Measurements from ENCODE around the gene KRT78.
"Not testable (repeated sequence)": the region's sequence is repeated elsewhere in the genome, so short reads cannot be mapped to it uniquely, and the experiment has no call there.

KRT78 gene

GRCh38 chr12:52796429-52796794 is 52.4 kb downstream of the KRT78 start:
- Histone ChIP-seq H2AK5ac (ENCODE audit: low read length, severe bottlenecking) (no peak overlapping the region), H3K27me3 (ENCODE audit: control insufficient read depth in 1 of 2, insufficient read depth in 1 of 2, low read length in 2 of 2) (peaks cover 8 to 22% of the 10 kb centered on the region in 2 experiments), H3K4me1 (ENCODE audit: control insufficient read depth, insufficient read depth, low read depth, low read length) (peaks cover 8% of the 10 kb centered on the region), H3K36me3 (ENCODE audit: control insufficient read depth in 1 of 2, insufficient read depth in 2 of 2, low read depth in 1 of 2, low read length in 2 of 2) (no peaks in the 10 kb centered on the region), H3K18ac (ENCODE audit: low read depth in 1 of 2, low read length in 2 of 2) (no peak overlapping the region), H3K9ac (ENCODE audit: low read length) (no peak overlapping the region), H2BK120ac (ENCODE audit: low read depth, low read length) (no peak overlapping the region), H3K4me3 (ENCODE audit: insufficient read depth in 1 of 2, low read depth in 1 of 2, low read length in 2 of 2) (no peak overlapping the region), H3K4me2 (ENCODE audit: low read length, poor library complexity, severe bottlenecking) (no peak overlapping the region), H3K27ac (ENCODE audit: low read length, poor library complexity, severe bottlenecking) (no peak overlapping the region), H3K79me1 (replicated peaks; ENCODE audit: low read length, poor library complexity, severe bottlenecking) (no peaks in the 10 kb centered on the region), H4K8ac (ENCODE audit: low read length) (no peak overlapping the region), H3K4ac (ENCODE audit: low read depth in 1 of 2, low read length in 2 of 2) (no peak overlapping the region), H2BK5ac (ENCODE audit: low read depth, low read length, poor library complexity, severe bottlenecking) (no peak overlapping the region), H2BK15ac (ENCODE audit: low read depth, poor library complexity, severe bottlenecking) (no peak overlapping the region), H3K9me3 (ENCODE audit: control insufficient read depth, low read length) (no peaks in the 10 kb centered on the region), H3K23ac (ENCODE audit: low read length in 2 of 2) (no peak overlapping the region), H2BK12ac (ENCODE audit: low read length in 2 of 2) (no peak overlapping the region), H2AFZ (ENCODE audit: low read depth, low read length) (no peak overlapping the region), H3K14ac (ENCODE audit: low read length in 2 of 2) (no peak overlapping the region), H4K91ac (ENCODE audit: low read length) (no peak overlapping the region)
- 95% methylated on average over 3 of the region's 3 CpGs for WGBS
- DNase-seq, result no peak

GRCh38 chr12:52795694-52796428 is 52.9 kb downstream of the KRT78 start, which contains the start of gene KRT3:
TSS of gene KRT3 (minus strand) at chr12:52796117. CDS start at chr12:52796042, 75 bp downstream.
- Histone ChIP-seq H2AFZ (ENCODE audit: low read depth, low read length) (no peak within 1 kb of the TSS), H3K36me3 (ENCODE audit: control insufficient read depth in 1 of 2, insufficient read depth in 2 of 2, low read depth in 1 of 2, low read length in 2 of 2) (no peaks in the 10 kb centered on the region), H3K27me3 (ENCODE audit: control insufficient read depth in 1 of 2, insufficient read depth in 1 of 2, low read length in 2 of 2) (peaks cover 8 to 28% of the 10 kb centered on the region in 2 experiments), H2BK12ac (ENCODE audit: low read length in 2 of 2) (no peak within 1 kb of the TSS), H3K4ac (ENCODE audit: low read depth in 1 of 2, low read length in 2 of 2) (no peak within 1 kb of the TSS), H3K9ac (ENCODE audit: low read length) (no peak within 1 kb of the TSS), H3K18ac (ENCODE audit: low read depth in 1 of 2, low read length in 2 of 2) (no peak within 1 kb of the TSS), H2BK15ac (ENCODE audit: low read depth, poor library complexity, severe bottlenecking) (no peak within 1 kb of the TSS), H4K8ac (ENCODE audit: low read length) (no peak within 1 kb of the TSS), H4K91ac (ENCODE audit: low read length) (no peak within 1 kb of the TSS), H3K4me2 (ENCODE audit: low read length, poor library complexity, severe bottlenecking) (no peak within 1 kb of the TSS), H3K14ac (ENCODE audit: low read length in 2 of 2) (no peak within 1 kb of the TSS), H3K79me1 (replicated peaks; ENCODE audit: low read length, poor library complexity, severe bottlenecking) (no peaks in the 10 kb centered on the region), H2AK5ac (ENCODE audit: low read length, severe bottlenecking) (no peak within 1 kb of the TSS), H3K4me3 (ENCODE audit: insufficient read depth in 1 of 2, low read depth in 1 of 2, low read length in 2 of 2) (no peak within 1 kb of the TSS), H3K9me3 (ENCODE audit: control insufficient read depth, low read length) (no peaks in the 10 kb centered on the region), H3K4me1 (ENCODE audit: control insufficient read depth, insufficient read depth, low read depth, low read length) (peaks cover 8% of the 10 kb centered on the region), H3K27ac (ENCODE audit: low read length, poor library complexity, severe bottlenecking) (no peak within 1 kb of the TSS), H2BK120ac (ENCODE audit: low read depth, low read length) (no peak within 1 kb of the TSS), H2BK5ac (ENCODE audit: low read depth, low read length, poor library complexity, severe bottlenecking) (no peak within 1 kb of the TSS), H3K23ac (ENCODE audit: low read length in 2 of 2) (no peak within 1 kb of the TSS)
- 86% methylated on average over 17 of the region's 17 CpGs for WGBS
- no peak for DNase-seq

- H3K14ac ChIP-seq (ENCODE audit: low read length in 2 of 2); H3K4me1 ChIP-seq (ENCODE audit: control insufficient read depth, insufficient read depth, low read depth, low read length); H3K4me3 ChIP-seq (ENCODE audit: insufficient read depth in 1 of 2, low read depth in 1 of 2, low read length in 2 of 2); H3K36me3 ChIP-seq (ENCODE audit: control insufficient read depth in 1 of 2, insufficient read depth in 2 of 2, low read depth in 1 of 2, low read length in 2 of 2); H3K4me2 ChIP-seq (ENCODE audit: low read length, poor library complexity, severe bottlenecking); H2BK5ac ChIP-seq (ENCODE audit: low read depth, low read length, poor library complexity, severe bottlenecking); H4K91ac ChIP-seq (ENCODE audit: low read length); H3K18ac ChIP-seq (ENCODE audit: low read depth in 1 of 2, low read length in 2 of 2); H3K4ac ChIP-seq (ENCODE audit: low read depth in 1 of 2, low read length in 2 of 2); H3K27ac ChIP-seq (ENCODE audit: low read length, poor library complexity, severe bottlenecking); H3K9ac ChIP-seq (ENCODE audit: low read length); H2BK12ac ChIP-seq (ENCODE audit: low read length in 2 of 2); H3K23ac ChIP-seq (ENCODE audit: low read length in 2 of 2); H3K9me3 ChIP-seq (ENCODE audit: control insufficient read depth, low read length); H4K8ac ChIP-seq (ENCODE audit: low read length); H2AK5ac ChIP-seq (ENCODE audit: low read length, severe bottlenecking); H2BK15ac ChIP-seq (ENCODE audit: low read depth, poor library complexity, severe bottlenecking); DNase-seq; H3K79me1 ChIP-seq (replicated peaks; ENCODE audit: low read length, poor library complexity, severe bottlenecking); H2AFZ ChIP-seq (ENCODE audit: low read depth, low read length); H2BK120ac ChIP-seq (ENCODE audit: low read depth, low read length): not testable (repeated sequence)
- H3K27me3 ChIP-seq (ENCODE audit: control insufficient read depth in 1 of 2, insufficient read depth in 1 of 2, low read length in 2 of 2), result peaks cover 8 to 33% of the 10 kb centered on the region in 2 experiments
- WGBS, result 83% methylated on average over 2 of the region's 2 CpGs
These were observed 53.5 kb downstream of the KRT78 start for GRCh38 chr12:52795332-52795674.

- H3K4me2 ChIP-seq (ENCODE audit: low read length, poor library complexity, severe bottlenecking), result no peak overlapping the region
- no peak overlapping the region for H2BK5ac ChIP-seq (ENCODE audit: low read depth, low read length, poor library complexity, severe bottlenecking)
- no peak overlapping the region for H2BK12ac ChIP-seq (ENCODE audit: low read length in 2 of 2)
- H2BK120ac ChIP-seq (ENCODE audit: low read depth, low read length), result no peak overlapping the region
- no peak overlapping the region for H3K27ac ChIP-seq (ENCODE audit: low read length, poor library complexity, severe bottlenecking)
- H2AFZ ChIP-seq (ENCODE audit: low read depth, low read length), result no peak overlapping the region
- H3K18ac ChIP-seq (ENCODE audit: low read depth in 1 of 2, low read length in 2 of 2), result no peak overlapping the region
- H4K8ac ChIP-seq (ENCODE audit: low read length), result no peak overlapping the region
- H2AK5ac ChIP-seq (ENCODE audit: low read length, severe bottlenecking), result no peak overlapping the region
- no peak overlapping the region for H3K23ac ChIP-seq (ENCODE audit: low read length in 2 of 2)
- 69% methylated on average over 4 of the region's 5 CpGs for WGBS
- H3K9ac ChIP-seq (ENCODE audit: low read length), result no peak overlapping the region
- no peak overlapping the region for H3K14ac ChIP-seq (ENCODE audit: low read length in 2 of 2)
- peak; percentile 6 for DNase-seq
- no peak overlapping the region for H3K4ac ChIP-seq (ENCODE audit: low read depth in 1 of 2, low read length in 2 of 2)
- no peak overlapping the region for H3K4me3 ChIP-seq (ENCODE audit: insufficient read depth in 1 of 2, low read depth in 1 of 2, low read length in 2 of 2)
- no peak overlapping the region for H4K91ac ChIP-seq (ENCODE audit: low read length)
- no peaks in the 10 kb centered on the region for H3K79me1 ChIP-seq (replicated peaks; ENCODE audit: low read length, poor library complexity, severe bottlenecking)
- H3K4me1 ChIP-seq (ENCODE audit: control insufficient read depth, insufficient read depth, low read depth, low read length), result peaks cover 6% of the 10 kb centered on the region
- no peaks in the 10 kb centered on the region for H3K9me3 ChIP-seq (ENCODE audit: control insufficient read depth, low read length)
- peaks cover 8 to 39% of the 10 kb centered on the region in 2 experiments for H3K27me3 ChIP-seq (ENCODE audit: control insufficient read depth in 1 of 2, insufficient read depth in 1 of 2, low read length in 2 of 2)
- no peaks in the 10 kb centered on the region for H3K36me3 ChIP-seq (ENCODE audit: control insufficient read depth in 1 of 2, insufficient read depth in 2 of 2, low read depth in 1 of 2, low read length in 2 of 2)
- no peak overlapping the region for H2BK15ac ChIP-seq (ENCODE audit: low read depth, poor library complexity, severe bottlenecking)
These were observed 54.1 kb downstream of the KRT78 start for GRCh38 chr12:52794479-52795331.

All from mesenchymal stem cell (in vitro differentiated cells and primary cell).